GM12891 (cell line): ENCODE results near the gene PDZD7.

ENCODE experiments used
- DNase-seq: peaks from one replicate; pipeline ENCODE4 v3.0.0; 2011; ENCODE audit warnings: low spot score; ENCODE audit not compliant: insufficient read length
- FAIRE-seq: peaks from 2 replicates; lab custom pipeline; 2011; peaks lifted over from hg19 to GRCh38; lab: Jason Lieb, UNC
- PAX5 ChIP-seq: IDR thresholded peaks from 2 replicates; pipeline ENCODE4 v1.6.1; 2011; ENCODE audit warnings: low read length, moderate library complexity, mild to moderate bottlenecking; ENCODE audit not compliant: insufficient read depth, severe bottlenecking
- POLR2A ChIP-seq: IDR thresholded peaks from 2 replicates; pipeline ENCODE4 v1.6.1; 2011; ENCODE audit warnings: low read depth, low read length, control low read depth
- POLR2AphosphoS5 ChIP-seq: IDR thresholded peaks from 2 replicates; pipeline ENCODE4 v1.6.1; 2011; ENCODE audit warnings: low read depth, low read length, control low read depth
- POU2F2 ChIP-seq: IDR thresholded peaks from 2 replicates; pipeline ENCODE4 v1.6.1; 2011; ENCODE audit warnings: low read depth, mild to moderate bottlenecking, control low read depth, low read length, moderate library complexity
- SPI1 ChIP-seq: IDR thresholded peaks from 2 replicates; pipeline ENCODE4 v1.6.1; 2011; ENCODE audit warnings: low read depth, low read length, control low read depth
- TAF1 ChIP-seq: IDR thresholded peaks from 2 replicates; pipeline ENCODE4 v1.6.1; 2011; ENCODE audit warnings: low read depth, low read length, control low read depth

PDZD7 gene

DNA sequence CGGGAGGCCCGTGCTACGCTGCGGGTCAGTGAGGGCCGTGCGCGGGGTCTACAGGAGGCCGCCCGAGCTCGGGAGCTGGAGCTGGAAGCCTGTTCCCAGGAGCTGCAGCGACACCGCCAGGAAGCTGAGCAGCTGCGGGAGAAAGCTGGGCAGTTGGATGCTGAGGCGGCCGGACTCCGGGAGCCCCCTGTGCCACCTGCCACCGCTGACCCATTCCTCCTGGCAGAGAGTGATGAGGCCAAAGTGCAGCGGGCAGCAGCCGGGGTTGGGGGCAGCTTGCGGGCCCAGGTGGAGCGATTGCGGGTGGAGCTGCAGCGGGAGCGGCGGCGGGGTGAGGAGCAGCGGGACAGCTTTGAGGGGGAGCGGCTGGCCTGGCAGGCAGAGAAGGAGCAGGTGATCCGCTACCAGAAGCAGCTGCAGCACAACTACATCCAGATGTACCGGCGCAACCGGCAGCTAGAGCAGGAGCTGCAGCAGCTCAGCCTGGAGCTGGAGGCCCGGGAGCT lies 24.3 kb downstream of the PDZD7 start:
- TF ChIP-seq TAF1 (no peak), SPI1 (no peak), POLR2A (no peak), POU2F2 (no peak), POLR2AphosphoS5 (no peak), PAX5 (no peak)
- FAIRE-seq (no peak), DNase-seq (no peak)

DNA sequence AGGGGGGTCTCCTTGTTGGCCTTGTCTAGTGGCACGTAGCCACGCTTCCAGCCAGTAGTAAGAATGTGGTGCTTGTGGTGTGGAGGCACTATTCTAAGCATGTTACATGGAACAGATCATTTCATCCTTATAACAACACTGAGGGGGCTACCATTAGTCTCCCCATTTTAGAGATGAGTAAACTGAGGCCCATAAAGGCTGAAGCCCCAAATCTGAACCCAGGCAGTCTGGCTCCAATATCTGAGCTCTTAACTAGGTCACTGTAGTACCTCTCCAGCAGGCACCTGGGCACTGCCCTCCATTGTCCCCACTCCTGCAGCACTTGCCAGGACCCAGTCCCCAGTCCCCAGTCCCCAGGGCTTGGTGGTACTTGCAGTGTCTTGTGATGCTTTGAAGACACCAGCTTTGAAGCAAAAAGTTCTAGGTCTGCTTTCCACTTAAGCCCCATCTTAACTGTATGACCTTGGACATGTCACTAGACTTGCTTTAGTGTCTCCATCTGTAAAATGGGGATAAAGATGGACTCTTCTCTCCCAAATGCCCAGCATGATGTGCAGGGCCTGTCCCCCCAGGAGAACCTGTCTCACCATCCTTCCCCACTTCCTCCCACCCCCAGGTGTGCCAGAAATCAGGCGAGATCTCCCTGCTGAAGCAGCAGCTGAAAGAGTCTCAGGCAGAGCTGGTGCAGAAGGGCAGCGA lies 24.9 kb downstream of the PDZD7 start:
- TF ChIP-seq POU2F2, result no peak
- no peak for TF ChIP-seq POLR2AphosphoS5
- no peak for TF ChIP-seq POLR2A
- TF ChIP-seq TAF1, result no peak
- no peak for TF ChIP-seq PAX5
- no peak for TF ChIP-seq SPI1
- DNase-seq (no peak), FAIRE-seq (no peak)

DNA sequence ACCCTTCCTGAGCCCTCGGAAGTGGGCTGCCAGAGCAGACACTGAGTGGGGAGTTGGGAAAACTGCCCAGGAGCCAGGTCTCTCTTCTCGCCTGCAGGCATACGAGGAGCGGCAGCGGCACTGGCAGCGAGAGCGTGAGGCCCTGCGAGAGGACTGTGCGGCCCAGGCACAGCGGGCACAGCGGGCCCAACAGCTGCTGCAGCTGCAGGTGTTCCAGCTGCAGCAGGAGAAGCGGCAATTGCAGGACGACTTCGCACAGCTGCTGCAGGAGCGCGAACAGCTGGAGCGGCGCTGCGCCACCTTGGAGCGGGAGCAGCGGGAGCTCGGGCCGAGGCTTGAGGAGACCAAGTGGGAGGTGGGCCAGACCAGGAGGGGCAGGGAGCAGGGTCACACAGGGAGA lies 25.6 kb downstream of the PDZD7 start:
- TF ChIP-seq POU2F2 (no peak), POLR2A (no peak), PAX5 (no peak), SPI1 (no peak), POLR2AphosphoS5 (no peak)
- FAIRE-seq (no peak), DNase-seq (no peak)

DNA sequence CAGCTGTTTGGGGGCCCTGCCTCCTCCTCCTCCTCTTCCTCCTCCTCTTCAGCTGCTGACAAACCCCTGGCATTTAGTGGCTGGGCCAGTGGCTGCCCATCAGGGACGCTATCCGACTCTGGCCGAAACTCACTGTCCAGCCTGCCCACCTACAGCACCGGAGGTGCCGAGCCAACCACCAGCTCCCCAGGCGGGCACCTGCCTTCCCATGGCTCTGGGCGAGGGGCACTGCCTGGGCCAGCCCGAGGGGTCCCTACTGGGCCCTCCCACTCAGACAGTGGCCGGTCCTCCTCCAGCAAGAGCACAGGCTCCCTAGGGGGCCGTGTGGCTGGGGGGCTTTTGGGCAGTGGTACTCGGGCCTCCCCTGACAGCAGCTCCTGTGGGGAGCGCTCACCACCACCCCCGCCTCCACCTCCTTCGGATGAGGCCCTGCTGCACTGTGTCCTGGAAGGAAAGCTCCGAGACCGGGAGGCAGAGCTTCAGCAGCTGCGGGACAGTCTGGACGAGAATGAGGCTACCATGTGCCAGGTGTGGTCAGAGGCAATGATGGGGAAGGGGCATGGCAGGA lies 27.2 kb downstream of the PDZD7 start:
- TF ChIP-seq SPI1 (no peak), PAX5 (no peak), TAF1 (no peak), POU2F2 (no peak), POLR2AphosphoS5 (no peak), POLR2A (no peak)
- no peak for DNase-seq
- FAIRE-seq, result no peak

DNA sequence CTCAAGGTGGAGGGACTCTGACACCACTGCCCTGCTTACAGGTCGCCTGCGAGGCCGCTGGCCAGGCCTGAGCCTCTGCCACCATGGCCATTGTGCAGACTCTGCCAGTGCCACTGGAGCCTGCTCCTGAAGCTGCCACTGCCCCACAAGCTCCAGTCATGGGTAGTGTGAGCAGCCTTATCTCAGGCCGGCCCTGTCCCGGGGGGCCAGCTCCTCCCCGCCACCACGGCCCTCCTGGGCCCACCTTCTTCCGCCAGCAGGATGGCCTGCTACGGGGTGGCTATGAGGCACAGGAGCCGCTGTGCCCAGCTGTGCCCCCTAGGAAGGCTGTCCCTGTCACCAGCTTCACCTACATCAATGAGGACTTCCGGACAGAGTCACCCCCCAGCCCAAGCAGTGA lies 28.5 kb downstream of the PDZD7 start:
- FAIRE-seq, result no peak
- TF ChIP-seq POU2F2 (no peak), SPI1 (no peak), TAF1 (no peak), POLR2A (no peak), PAX5 (no peak), POLR2AphosphoS5 (no peak)
- no peak for DNase-seq

DNA sequence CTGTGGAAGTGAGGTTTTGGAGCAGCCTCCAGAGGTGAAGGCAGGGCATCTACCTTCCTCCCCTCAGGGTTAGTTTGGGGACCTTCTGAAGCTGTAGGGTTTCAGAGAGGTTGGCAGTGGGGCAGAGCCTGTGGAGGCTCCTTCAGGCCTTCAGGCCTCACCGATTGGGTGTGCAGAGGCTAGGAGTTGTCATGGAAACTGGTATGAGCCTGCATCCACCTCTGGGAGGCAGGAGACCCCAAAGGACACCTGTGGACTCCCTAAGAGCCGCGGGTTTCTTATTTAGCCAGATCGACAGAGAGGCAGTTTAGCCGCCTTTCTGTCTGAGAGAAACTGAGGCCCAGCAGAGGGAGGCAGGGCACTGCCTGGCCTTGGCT lies 29.3 kb downstream of the PDZD7 start:
- DNase-seq (no peak), FAIRE-seq (no peak)
- no peak for TF ChIP-seq POU2F2
- no peak for TF ChIP-seq PAX5
- no peak for TF ChIP-seq SPI1

DNA sequence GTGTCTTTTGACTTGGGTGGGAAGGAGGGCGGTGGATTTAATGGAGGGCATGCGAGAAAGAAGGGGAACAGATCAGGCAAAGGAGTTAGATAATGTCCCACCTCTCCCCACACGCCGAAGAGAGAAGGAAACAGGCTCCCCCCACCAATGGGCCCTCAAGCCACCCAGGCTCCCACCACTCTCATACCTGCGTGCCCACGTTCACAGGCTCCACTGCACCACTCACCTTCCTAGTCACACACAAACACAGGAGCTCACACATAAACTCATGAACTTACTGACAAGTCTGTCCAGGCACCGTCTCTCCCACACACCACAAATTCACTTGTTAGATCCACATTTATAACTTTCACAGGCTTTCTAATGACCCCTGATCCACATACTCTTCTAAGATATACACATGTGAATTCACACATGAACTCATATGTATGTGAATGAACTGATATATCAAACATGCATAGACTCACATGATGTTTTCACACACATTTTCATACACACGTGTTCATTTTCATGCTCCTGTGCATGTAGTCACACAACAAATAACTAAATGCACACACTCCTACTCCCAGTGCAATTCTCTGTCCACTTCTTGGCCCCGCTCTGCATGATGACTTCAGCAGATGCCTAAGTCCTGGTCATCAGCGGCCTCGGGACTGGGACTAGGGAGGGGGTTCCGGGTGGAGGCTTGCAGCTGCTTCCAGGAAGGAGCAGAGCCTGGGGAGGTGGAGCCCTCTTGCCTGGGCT lies 29.8 kb downstream of the PDZD7 start:
- TF ChIP-seq POLR2A (no peak), PAX5 (no peak), TAF1 (no peak), POU2F2 (no peak), SPI1 (no peak), POLR2AphosphoS5 (no peak)
- DNase-seq (no peak), FAIRE-seq (peak; percentile 77)

DNA sequence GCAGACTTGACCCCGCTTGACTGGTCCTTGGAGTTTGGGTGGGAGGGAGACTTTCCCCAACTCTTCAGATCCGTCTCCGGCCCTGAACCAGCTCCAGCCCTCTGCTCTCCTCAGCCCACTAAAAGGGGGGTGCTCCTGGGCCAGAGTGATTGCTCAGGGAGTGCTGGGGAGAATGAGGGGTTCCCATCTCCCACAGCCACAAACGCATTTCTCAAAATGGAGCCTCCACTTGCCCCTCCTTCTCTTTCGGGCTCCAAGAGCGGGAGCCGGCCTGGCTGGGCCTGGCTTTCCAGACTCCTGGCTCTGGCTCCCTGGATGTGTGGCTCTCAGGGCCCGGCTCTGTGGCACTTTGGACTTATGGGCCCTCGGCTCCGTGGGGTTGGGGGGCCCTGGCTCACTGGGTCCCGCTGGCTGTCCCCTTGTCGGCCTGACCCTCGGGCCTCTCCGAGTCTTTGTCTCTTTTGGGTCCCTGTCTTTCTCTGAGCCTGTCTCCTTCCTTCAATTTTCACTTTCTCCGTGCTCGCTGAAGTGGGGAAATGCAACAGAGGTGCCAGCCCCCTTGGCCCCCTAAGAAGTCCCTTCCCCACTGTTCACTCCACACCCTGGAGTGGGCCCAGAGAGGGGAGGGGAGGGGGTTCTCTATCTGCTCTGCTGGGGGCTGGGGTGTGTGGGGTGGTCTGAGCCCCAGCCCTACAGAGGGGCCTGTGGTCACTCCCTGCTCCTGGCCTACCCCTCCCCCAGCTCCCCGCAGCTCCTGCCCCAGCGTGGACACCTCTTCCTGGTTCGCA lies 30.6 kb downstream of the PDZD7 start:
- FAIRE-seq (no peak), DNase-seq (no peak)
- TF ChIP-seq TAF1 (no peak), PAX5 (no peak), SPI1 (no peak), POLR2A (no peak), POU2F2 (no peak), POLR2AphosphoS5 (no peak)
